NCI-H146 treated with DMSO at 0.1 percent for 48 hours (cell line): Measurements from ENCODE around the gene ZNF493.

Experiments
- DNase-seq: peaks from one replicate; lab custom pipeline; 2025; ENCODE audit not compliant: unreplicated experiment; lab: John Stamatoyannopoulos, UW

The ZNF493 gene

GRCh38 chr19:21396893-21397572 lies at the start of gene ZNF493:
Gene ZNF493 (plus strand): TSS chr19:21397133. CDS start chr19:21397238, 105 bp downstream.
- DNase-seq = peak; percentile 97

- no peak for DNase-seq
Observed at GRCh38 chr19:21352830-21353229, 44.1 kb upstream of the ZNF493 start.

- peak; percentile 97 for DNase-seq
Observed at GRCh38 chr19:21358768-21359451, 38.0 kb upstream of the ZNF493 start, which contains the start of gene ZNF738. Gene ZNF738 (plus strand): TSS chr19:21359000. CDS start chr19:21359141, 141 bp downstream.

- DNase-seq = no peak
Observed at GRCh38 chr19:21362291-21362690, 34.6 kb upstream of the ZNF493 start.

- DNase-seq = no peak
Observed at GRCh38 chr19:21383980-21384582, 12.9 kb upstream of the ZNF493 start.

- DNase-seq = no peak
Observed at GRCh38 chr19:21396121-21396520, 812 bp upstream of the ZNF493 start.

- no peak for DNase-seq
Observed at GRCh38 chr19:21398851-21399250, 1.9 kb downstream of the ZNF493 start.

GRCh38 chr19:21402303-21402985 lies 5.5 kb downstream of the ZNF493 start:
- no peak for DNase-seq

GRCh38 chr19:21410166-21410565 lies 13.2 kb downstream of the ZNF493 start:
- DNase-seq = no peak

- DNase-seq = no peak
Observed at GRCh38 chr19:21422244-21422643, 25.3 kb downstream of the ZNF493 start.

GRCh38 chr19:21423057-21424041 lies 26.4 kb downstream of the ZNF493 start:
- no peak for DNase-seq

GRCh38 chr19:21430675-21431074 lies 33.7 kb downstream of the ZNF493 start:
- no peak for DNase-seq

- no peak for DNase-seq
Observed at GRCh38 chr19:21432590-21432989, 35.7 kb downstream of the ZNF493 start.

GRCh38 chr19:21434516-21434915 lies 37.6 kb downstream of the ZNF493 start:
- no peak for DNase-seq

- peak; percentile 25 for DNase-seq
Observed at GRCh38 chr19:21434967-21435544, 38.1 kb downstream of the ZNF493 start.

GRCh38 chr19:21439201-21439751 lies 42.3 kb downstream of the ZNF493 start:
- no peak for DNase-seq

- no peak for DNase-seq
Observed at GRCh38 chr19:21440321-21440720, 43.4 kb downstream of the ZNF493 start.

GRCh38 chr19:21451187-21451586 lies 54.3 kb downstream of the ZNF493 start:
- DNase-seq = no peak

GRCh38 chr19:21454901-21455300 lies 58.0 kb downstream of the ZNF493 start:
- no peak for DNase-seq

GRCh38 chr19:21460686-21461085 lies 63.8 kb downstream of the ZNF493 start:
- DNase-seq = no peak
